H1 (cell line): ENCODE data around the gene NMNAT3. TPM values are rescaled to one million over a fixed set of nuclear protein-coding genes. Genes with fewer than 3 reads are reported as not detected.

Experiments used
- ASH2L ChIP-seq: fragments of 200-600, 300-600 bp; sonication (generic); IDR thresholded peaks from one replicate; pipeline ENCODE4 v1.7.1; 2017; ENCODE audit warnings: low read length
- ATF2 ChIP-seq: IDR thresholded peaks from 2 replicates; pipeline ENCODE4 v1.6.1; 2012; ENCODE audit warnings: low read length, inconsistent platforms
- BACH1 ChIP-seq: IDR thresholded peaks from 2 replicates; pipeline ENCODE4 v1.6.1; 2012; ENCODE audit warnings: low read length, improper control_type of control experiment
- TAF7 ChIP-seq: optimal IDR thresholded peaks from 2 replicates; pipeline ENCODE3; 2011; ENCODE audit warnings: low read depth, mild to moderate bottlenecking, inconsistent platforms, low read length, moderate library complexity, borderline replicate concordance
- polyA plus RNA-seq, 7 experiments: library from polyadenylated mRNA; depleted of rRNA in 3 of 7; stranded (reverse) in 5 of 7; unstranded in 2 of 7; fragments of >200 nt in 5 of 7; fragments of 200-250 nt in 2 of 7; gene quantifications; 1 replicate in 5 of 7; 2 replicates in 1 of 7; 4 replicates in 1 of 7; pipeline versions ENCODE4 v1.2.1 to v1.2.3, GENCODE V29; 2011 to 2013; ENCODE audit warnings: missing spikeins in 2 of 7, mixed read lengths in 2 of 7
- total RNA-seq: library from RNA; stranded (reverse); fragmentation: NEBNext Ultra II Directional; extraction: Animal tissue kit (Norgen Biotek cat#: 25700); gene quantifications from 2 replicates; pipeline ENCODE4 v1.2.1, GENCODE V29; 2021
- TF ChIP-seq, protein P1 (sequence below): fragments of 300-600 bp; sonication (generic); IDR thresholded peaks from 2 replicates; pipeline ENCODE4 v1.7.1; 2012; ENCODE audit warnings: low read length, moderate library complexity, mild to moderate bottlenecking, inconsistent platforms; ENCODE audit not compliant: insufficient replicate concordance

Gene NMNAT3
- total and polyA plus RNA-seq, 2 of the 8 experiments (the other 6 are each of a cell fraction or from before 2014, with no cell fraction given) = 4.2 to 4.3 TPM

- TF ChIP-seq, protein P1, sequence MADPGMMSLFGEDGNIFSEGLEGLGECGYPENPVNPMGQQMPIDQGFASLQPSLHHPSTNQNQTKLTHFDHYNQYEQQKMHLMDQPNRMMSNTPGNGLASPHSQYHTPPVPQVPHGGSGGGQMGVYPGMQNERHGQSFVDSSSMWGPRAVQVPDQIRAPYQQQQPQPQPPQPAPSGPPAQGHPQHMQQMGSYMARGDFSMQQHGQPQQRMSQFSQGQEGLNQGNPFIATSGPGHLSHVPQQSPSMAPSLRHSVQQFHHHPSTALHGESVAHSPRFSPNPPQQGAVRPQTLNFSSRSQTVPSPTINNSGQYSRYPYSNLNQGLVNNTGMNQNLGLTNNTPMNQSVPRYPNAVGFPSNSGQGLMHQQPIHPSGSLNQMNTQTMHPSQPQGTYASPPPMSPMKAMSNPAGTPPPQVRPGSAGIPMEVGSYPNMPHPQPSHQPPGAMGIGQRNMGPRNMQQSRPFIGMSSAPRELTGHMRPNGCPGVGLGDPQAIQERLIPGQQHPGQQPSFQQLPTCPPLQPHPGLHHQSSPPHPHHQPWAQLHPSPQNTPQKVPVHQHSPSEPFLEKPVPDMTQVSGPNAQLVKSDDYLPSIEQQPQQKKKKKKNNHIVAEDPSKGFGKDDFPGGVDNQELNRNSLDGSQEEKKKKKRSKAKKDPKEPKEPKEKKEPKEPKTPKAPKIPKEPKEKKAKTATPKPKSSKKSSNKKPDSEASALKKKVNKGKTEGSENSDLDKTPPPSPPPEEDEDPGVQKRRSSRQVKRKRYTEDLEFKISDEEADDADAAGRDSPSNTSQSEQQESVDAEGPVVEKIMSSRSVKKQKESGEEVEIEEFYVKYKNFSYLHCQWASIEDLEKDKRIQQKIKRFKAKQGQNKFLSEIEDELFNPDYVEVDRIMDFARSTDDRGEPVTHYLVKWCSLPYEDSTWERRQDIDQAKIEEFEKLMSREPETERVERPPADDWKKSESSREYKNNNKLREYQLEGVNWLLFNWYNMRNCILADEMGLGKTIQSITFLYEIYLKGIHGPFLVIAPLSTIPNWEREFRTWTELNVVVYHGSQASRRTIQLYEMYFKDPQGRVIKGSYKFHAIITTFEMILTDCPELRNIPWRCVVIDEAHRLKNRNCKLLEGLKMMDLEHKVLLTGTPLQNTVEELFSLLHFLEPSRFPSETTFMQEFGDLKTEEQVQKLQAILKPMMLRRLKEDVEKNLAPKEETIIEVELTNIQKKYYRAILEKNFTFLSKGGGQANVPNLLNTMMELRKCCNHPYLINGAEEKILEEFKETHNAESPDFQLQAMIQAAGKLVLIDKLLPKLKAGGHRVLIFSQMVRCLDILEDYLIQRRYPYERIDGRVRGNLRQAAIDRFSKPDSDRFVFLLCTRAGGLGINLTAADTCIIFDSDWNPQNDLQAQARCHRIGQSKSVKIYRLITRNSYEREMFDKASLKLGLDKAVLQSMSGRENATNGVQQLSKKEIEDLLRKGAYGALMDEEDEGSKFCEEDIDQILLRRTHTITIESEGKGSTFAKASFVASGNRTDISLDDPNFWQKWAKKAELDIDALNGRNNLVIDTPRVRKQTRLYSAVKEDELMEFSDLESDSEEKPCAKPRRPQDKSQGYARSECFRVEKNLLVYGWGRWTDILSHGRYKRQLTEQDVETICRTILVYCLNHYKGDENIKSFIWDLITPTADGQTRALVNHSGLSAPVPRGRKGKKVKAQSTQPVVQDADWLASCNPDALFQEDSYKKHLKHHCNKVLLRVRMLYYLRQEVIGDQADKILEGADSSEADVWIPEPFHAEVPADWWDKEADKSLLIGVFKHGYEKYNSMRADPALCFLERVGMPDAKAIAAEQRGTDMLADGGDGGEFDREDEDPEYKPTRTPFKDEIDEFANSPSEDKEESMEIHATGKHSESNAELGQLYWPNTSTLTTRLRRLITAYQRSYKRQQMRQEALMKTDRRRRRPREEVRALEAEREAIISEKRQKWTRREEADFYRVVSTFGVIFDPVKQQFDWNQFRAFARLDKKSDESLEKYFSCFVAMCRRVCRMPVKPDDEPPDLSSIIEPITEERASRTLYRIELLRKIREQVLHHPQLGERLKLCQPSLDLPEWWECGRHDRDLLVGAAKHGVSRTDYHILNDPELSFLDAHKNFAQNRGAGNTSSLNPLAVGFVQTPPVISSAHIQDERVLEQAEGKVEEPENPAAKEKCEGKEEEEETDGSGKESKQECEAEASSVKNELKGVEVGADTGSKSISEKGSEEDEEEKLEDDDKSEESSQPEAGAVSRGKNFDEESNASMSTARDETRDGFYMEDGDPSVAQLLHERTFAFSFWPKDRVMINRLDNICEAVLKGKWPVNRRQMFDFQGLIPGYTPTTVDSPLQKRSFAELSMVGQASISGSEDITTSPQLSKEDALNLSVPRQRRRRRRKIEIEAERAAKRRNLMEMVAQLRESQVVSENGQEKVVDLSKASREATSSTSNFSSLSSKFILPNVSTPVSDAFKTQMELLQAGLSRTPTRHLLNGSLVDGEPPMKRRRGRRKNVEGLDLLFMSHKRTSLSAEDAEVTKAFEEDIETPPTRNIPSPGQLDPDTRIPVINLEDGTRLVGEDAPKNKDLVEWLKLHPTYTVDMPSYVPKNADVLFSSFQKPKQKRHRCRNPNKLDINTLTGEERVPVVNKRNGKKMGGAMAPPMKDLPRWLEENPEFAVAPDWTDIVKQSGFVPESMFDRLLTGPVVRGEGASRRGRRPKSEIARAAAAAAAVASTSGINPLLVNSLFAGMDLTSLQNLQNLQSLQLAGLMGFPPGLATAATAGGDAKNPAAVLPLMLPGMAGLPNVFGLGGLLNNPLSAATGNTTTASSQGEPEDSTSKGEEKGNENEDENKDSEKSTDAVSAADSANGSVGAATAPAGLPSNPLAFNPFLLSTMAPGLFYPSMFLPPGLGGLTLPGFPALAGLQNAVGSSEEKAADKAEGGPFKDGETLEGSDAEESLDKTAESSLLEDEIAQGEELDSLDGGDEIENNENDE = no peak
- no peak for TF ChIP-seq BACH1
- TF ChIP-seq TAF7 = no peak
- TF ChIP-seq ATF2 = no peak
- no peak for TF ChIP-seq ASH2L
Observed at GRCh38 chr3:139561255-139561817, 116.4 kb downstream of the NMNAT3 start (continued).
